ENCODE results near the gene BUD23.

DNA sequence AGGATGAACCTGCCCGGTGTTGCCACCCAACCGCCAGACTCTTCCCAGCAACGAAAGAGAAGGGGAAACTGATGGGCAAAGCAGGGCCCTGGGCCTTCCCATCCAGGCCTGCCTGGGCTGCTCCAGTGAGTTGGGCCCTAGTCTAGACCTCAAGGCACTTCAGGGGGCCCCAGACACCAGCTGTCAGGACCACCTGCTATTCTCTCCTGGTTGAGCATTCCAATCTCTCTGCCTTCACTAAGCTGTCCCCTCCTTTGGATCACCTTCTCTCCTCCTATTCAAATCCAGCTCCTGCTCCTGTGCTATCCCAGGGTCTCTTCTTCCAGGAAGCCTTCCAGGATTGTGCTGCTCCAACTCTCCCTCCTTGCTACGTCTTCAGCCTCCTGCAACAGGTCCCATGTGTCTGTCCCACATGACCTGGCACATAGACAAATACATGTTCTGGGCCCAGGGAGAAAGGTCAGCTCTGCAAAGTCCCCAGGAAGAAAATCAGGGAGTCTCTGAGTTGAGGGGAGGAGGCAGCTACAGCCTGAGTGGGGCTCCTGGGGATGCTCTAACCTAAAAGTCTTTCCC, 33.0 kb downstream of the BUD23 start:
- TF ChIP-seq EZH2phosphoT487 (IDR thresholded peaks at IDR 0.05; ENCODE audit: insufficient read depth, low read depth) (no peak), EZH2 (IDR thresholded peaks at IDR 0.05; ENCODE audit: insufficient read depth, poor library complexity, severe bottlenecking) (no peak)

Measured in GM23248 (cell line).